OCI-LY1 (cell line): ENCODE measurements around the gene WDR93.

ENCODE experiments used
- H2AFZ ChIP-seq: fragments of 200-600 bp; sonication (generic), shearing (Covaris generic); 2 replicates; pipeline ENCODE4 v1.6.0; 2014; ENCODE audit warnings: antibody characterized with exemption, mild to moderate bottlenecking, low read length
- H3F3A ChIP-seq: fragments of 200-600 bp; sonication (generic), shearing (Covaris generic); 2 replicates; pipeline ENCODE4 v1.6.0; 2014; ENCODE audit warnings: mild to moderate bottlenecking, antibody characterized with exemption, low read length, moderate library complexity; ENCODE audit not compliant: insufficient read depth
- H3K27ac ChIP-seq: fragments of 200-600 bp; sonication (generic); 2 replicates; pipeline ENCODE4 v1.5.1; 2014; ENCODE audit warnings: low read length, mixed run types, mild to moderate bottlenecking, low read depth; ENCODE audit not compliant: poor library complexity, severe bottlenecking
- H3K27me3 ChIP-seq: fragments of 200-600 bp; sonication (generic); 2 replicates; pipeline ENCODE4 v1.6.0; 2014; ENCODE audit warnings: antibody characterized with exemption, mild to moderate bottlenecking, low read length, moderate library complexity; ENCODE audit not compliant: insufficient read depth
- H3K36me3 ChIP-seq: fragments of 200-600 bp; sonication (generic); 2 replicates; pipeline ENCODE4 v1.6.1; 2014; ENCODE audit warnings: mild to moderate bottlenecking, antibody characterized with exemption, low read length, moderate library complexity, mixed read lengths; ENCODE audit not compliant: insufficient read depth
- H3K4me1 ChIP-seq: fragments of 200-600 bp; sonication (generic); 2 replicates; pipeline ENCODE4 v1.5.1; 2014; ENCODE audit warnings: mild to moderate bottlenecking, low read length, moderate library complexity; ENCODE audit not compliant: insufficient read depth, severe bottlenecking
- H3K4me2 ChIP-seq: fragments of 200-600 bp; sonication (generic), shearing (Covaris generic); 2 replicates; pipeline ENCODE4 v1.6.1; 2014; ENCODE audit warnings: low read length
- H3K4me3 ChIP-seq: fragments of 200-600 bp; sonication (generic); 2 replicates; pipeline ENCODE4 v1.5.1; 2014; ENCODE audit warnings: low read length, low read depth, mild to moderate bottlenecking, mixed read lengths; ENCODE audit not compliant: poor library complexity, severe bottlenecking
- H3K79me2 ChIP-seq: fragments of 200-600 bp; shearing (Covaris generic); 2 replicates; pipeline ENCODE4 v1.6.1; 2016; ENCODE audit warnings: mixed run types, low read length, mixed read lengths; ENCODE audit not compliant: insufficient read depth
- H3K9ac ChIP-seq: fragments of 200-600 bp; sonication (generic), shearing (Covaris generic); 2 replicates; pipeline ENCODE4 v1.6.1; 2014; ENCODE audit warnings: mild to moderate bottlenecking, low read length, mixed read lengths
- H3K9me2 ChIP-seq: fragments of 200-600 bp; sonication (generic), shearing (Covaris generic); 2 replicates; pipeline ENCODE4 v1.6.1; 2014; ENCODE audit warnings: low read depth, mild to moderate bottlenecking, low read length, mixed read lengths
- H3K9me3 ChIP-seq: fragments of 200-600 bp; shearing (Covaris generic); 2 replicates; pipeline ENCODE4 v1.6.1; 2014; ENCODE audit warnings: low read length, mixed read lengths
- H4K20me1 ChIP-seq: fragments of 200-600 bp; sonication (generic), shearing (Covaris generic); 2 replicates; pipeline ENCODE4 v1.6.0; 2016; ENCODE audit warnings: mild to moderate bottlenecking, low read length; ENCODE audit not compliant: insufficient read depth
- EZH2 ChIP-seq: fragments of 200-600 bp; sonication (generic), shearing (Covaris generic); IDR thresholded peaks from 2 replicates; pipeline ENCODE4 v1.8.0; 2017; ENCODE audit warnings: borderline replicate concordance, mixed run types, mild to moderate bottlenecking, antibody characterized with exemption, low read length, moderate library complexity, mixed read lengths
- TF ChIP-seq, protein P1 (sequence below): fragments of 200-600 bp; sonication (generic), shearing (Covaris generic); IDR thresholded peaks from 2 replicates; pipeline ENCODE4 v1.5.1; 2017; ENCODE audit warnings: mild to moderate bottlenecking, antibody characterized with exemption, low read length, moderate library complexity, mixed read lengths

The WDR93 gene

GRCh38 chr15:89747708-89748682 is 57.4 kb downstream of the WDR93 start:
- Histone ChIP-seq H3K4me1 (peaks cover 13% of the 10 kb centered on the region), H3K79me2 (no peaks in the 10 kb centered on the region), H2AFZ (no peak overlapping the region), H4K20me1 (no peaks in the 10 kb centered on the region), H3K9ac (no peak overlapping the region), H3K27ac (no peak overlapping the region), H3F3A (no peaks in the 10 kb centered on the region), H3K9me2 (no peaks in the 10 kb centered on the region), H3K36me3 (no peaks in the 10 kb centered on the region), H3K27me3 (no peaks in the 10 kb centered on the region; the same call in none of the 2 replicates), H3K4me3 (no peak overlapping the region), H3K9me3 (no peaks in the 10 kb centered on the region), H3K4me2 (no peak overlapping the region)
- TF ChIP-seq, protein P1, sequence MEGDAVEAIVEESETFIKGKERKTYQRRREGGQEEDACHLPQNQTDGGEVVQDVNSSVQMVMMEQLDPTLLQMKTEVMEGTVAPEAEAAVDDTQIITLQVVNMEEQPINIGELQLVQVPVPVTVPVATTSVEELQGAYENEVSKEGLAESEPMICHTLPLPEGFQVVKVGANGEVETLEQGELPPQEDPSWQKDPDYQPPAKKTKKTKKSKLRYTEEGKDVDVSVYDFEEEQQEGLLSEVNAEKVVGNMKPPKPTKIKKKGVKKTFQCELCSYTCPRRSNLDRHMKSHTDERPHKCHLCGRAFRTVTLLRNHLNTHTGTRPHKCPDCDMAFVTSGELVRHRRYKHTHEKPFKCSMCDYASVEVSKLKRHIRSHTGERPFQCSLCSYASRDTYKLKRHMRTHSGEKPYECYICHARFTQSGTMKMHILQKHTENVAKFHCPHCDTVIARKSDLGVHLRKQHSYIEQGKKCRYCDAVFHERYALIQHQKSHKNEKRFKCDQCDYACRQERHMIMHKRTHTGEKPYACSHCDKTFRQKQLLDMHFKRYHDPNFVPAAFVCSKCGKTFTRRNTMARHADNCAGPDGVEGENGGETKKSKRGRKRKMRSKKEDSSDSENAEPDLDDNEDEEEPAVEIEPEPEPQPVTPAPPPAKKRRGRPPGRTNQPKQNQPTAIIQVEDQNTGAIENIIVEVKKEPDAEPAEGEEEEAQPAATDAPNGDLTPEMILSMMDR = no peak
- TF ChIP-seq EZH2 = no peak

DNA sequence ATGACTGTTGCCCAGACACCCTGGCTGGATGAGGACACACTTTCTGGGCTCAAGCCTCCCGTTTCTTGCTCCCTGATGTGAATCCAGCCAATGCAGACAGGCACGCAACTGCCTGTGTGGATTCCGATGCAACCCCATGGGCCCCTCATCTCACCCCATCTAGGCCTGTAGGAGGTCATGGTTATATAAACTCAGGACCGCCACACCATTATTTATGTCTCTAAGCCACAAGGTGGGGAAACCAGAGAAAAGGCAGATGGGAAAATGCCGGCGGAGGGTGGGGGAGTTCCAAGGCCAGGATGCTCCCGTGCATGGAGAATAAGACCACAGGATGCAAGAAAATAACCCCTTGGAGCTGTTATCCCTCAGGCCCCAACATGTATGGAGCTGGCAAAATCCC is 58.4 kb downstream of the WDR93 start:
- no peak for TF ChIP-seq EZH2
- H3K9ac ChIP-seq = no peak overlapping the region
- no peak overlapping the region for H3K4me2 ChIP-seq
- no peaks in the 10 kb centered on the region for H4K20me1 ChIP-seq
- H3K4me3 ChIP-seq = no peak overlapping the region
- H3K9me2 ChIP-seq = no peaks in the 10 kb centered on the region
- H3K9me3 ChIP-seq = no peaks in the 10 kb centered on the region
- no peak overlapping the region for H3K27ac ChIP-seq
- H3K27me3 ChIP-seq = no peaks in the 10 kb centered on the region; the same call in none of the 2 replicates
- H3K79me2 ChIP-seq = no peaks in the 10 kb centered on the region
- no peaks in the 10 kb centered on the region for H3K36me3 ChIP-seq
- H3K4me1 ChIP-seq = peaks cover 13% of the 10 kb centered on the region
- H3F3A ChIP-seq = no peaks in the 10 kb centered on the region
- no peak overlapping the region for H2AFZ ChIP-seq

GRCh38 chr15:89749526-89749925 is 58.9 kb downstream of the WDR93 start:
- Histone ChIP-seq H3K9me2 (no peaks in the 10 kb centered on the region), H3K4me3 (no peak overlapping the region), H3K9me3 (no peaks in the 10 kb centered on the region), H3K36me3 (no peaks in the 10 kb centered on the region), H3K79me2 (no peaks in the 10 kb centered on the region), H3K9ac (no peak overlapping the region), H3K27me3 (no peaks in the 10 kb centered on the region; the same call in none of the 2 replicates), H3K27ac (no peak overlapping the region), H3F3A (no peaks in the 10 kb centered on the region), H4K20me1 (no peaks in the 10 kb centered on the region), H3K4me1 (peaks cover 13% of the 10 kb centered on the region), H2AFZ (no peak overlapping the region), H3K4me2 (no peak overlapping the region)
- TF ChIP-seq, protein P1 = no peak
- TF ChIP-seq EZH2 = no peak
